HK-2 (cell line): ENCODE results near the gene SACS.

Experiments used
- DNase-seq: peaks from one replicate; pipeline ENCODE4 v3.0.0-alpha.2; 2018; ENCODE audit not compliant: unreplicated experiment

SACS gene

DNA sequence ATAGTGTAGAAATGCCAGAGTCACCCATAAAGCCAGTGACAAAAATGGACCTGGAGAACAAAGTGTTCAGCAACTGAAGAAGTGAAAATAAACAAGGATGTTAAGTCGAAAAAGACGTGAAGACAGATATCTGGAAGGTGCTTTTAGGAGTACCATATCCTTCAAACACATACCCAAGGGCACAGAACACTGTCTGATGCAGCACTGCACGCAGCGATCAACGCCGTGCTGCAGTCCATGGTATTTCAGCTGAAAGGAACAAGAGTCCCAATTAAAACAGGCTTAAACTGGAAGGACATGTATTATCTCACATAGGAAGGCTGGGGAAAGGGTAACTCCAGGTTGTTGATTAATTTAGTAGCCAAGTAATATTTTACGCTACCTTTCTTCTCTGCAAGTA lies 144.5 kb downstream of the SACS start:
- no peak for DNase-seq

DNA sequence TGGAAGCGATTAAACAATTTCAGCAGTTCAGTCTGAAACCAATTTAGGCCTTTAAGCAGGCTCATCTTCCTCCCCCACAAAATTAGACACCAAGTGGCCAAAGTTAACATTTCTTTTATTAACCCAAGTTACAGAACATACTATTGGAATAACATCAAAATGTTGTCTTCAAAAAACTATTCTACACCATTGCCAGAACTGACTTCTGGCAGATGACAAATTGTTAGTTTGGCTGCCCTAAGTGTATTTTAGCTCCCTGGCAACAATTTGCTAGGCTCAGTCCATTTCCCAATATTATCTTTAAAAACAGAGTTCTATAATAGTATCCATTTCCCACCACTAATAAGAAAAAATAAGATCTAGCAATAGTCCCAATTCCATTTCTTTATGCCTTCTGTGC lies 144.9 kb downstream of the SACS start:
- DNase-seq = no peak

DNA sequence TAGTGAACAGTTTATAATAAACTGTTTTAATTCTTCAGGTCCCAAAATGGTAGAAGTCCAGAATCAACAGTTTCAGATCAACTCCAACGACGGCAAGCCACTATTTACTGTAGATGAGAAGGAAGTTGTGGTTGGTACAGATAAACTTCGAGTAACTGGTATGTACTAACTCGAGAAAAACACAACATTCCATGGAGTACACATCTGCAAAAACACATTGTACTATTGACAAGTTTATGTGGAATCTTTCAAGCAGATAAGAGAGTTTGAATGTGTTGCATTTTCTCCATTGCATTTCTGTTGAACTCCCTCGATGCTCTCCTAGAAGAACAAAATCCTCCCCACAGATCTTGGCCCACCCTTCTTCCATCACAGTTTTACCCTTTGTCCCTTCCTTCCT lies 154.2 kb downstream of the SACS start:
- DNase-seq = no peak
